GM23338 (cell line): ENCODE results near the gene HS1BP3.

Experiments
- CREB1 ChIP-seq: fragments of 250-450 bp; sonication (Bioruptor Pico); IDR thresholded peaks from 2 replicates; pipeline ENCODE4 v1.5.0; 2020; ENCODE audit warnings: low read depth, mild to moderate bottlenecking, moderate library complexity
- CTCF ChIP-seq, 2 experiments: fragments of 200-600 bp in 1 of 2; sonication (generic) in 1 of 2; conservative IDR thresholded peaks; 2 replicates each; pipeline versions ENCODE4 v1.5.1 to v1.6.1; 2016 to 2017; ENCODE audit warnings: antibody characterized with exemption in 2 of 2, low read depth in 2 of 2, mild to moderate bottlenecking in 2 of 2, moderate library complexity in 1 of 2
- ETS1 ChIP-seq: IDR thresholded peaks from 2 replicates; pipeline ENCODE4 v1.6.1; 2016; ENCODE audit warnings: antibody characterized with exemption
- EZH2 ChIP-seq: fragments of 200-600 bp; sonication (generic); IDR thresholded peaks from one replicate; pipeline ENCODE4 v1.8.0; 2017; ENCODE audit warnings: antibody characterized with exemption, mild to moderate bottlenecking, low read depth; ENCODE audit not compliant: unreplicated experiment
- EZH2phosphoT487 ChIP-seq: fragments of 200-600 bp; sonication (generic); IDR thresholded peaks from one replicate; pipeline ENCODE4 v1.8.1; 2018; ENCODE audit warnings: antibody characterized with exemption; ENCODE audit not compliant: unreplicated experiment
- JUNB ChIP-seq: IDR thresholded peaks from one replicate; pipeline ENCODE4 v1.6.1; 2016; ENCODE audit warnings: antibody characterized with exemption; ENCODE audit not compliant: unreplicated experiment
- NANOG ChIP-seq: IDR thresholded peaks from 2 replicates; pipeline ENCODE4 v1.6.1; 2016; ENCODE audit warnings: antibody characterized with exemption, borderline replicate concordance
- POLR2AphosphoS5 ChIP-seq: IDR thresholded peaks from 2 replicates; pipeline ENCODE4 v1.6.1; 2016; ENCODE audit warnings: antibody characterized with exemption, low read depth
- REST ChIP-seq: IDR thresholded peaks from one replicate; pipeline ENCODE4 v1.6.1; 2018; ENCODE audit warnings: antibody characterized with exemption; ENCODE audit not compliant: unreplicated experiment
- STAT1 ChIP-seq: IDR thresholded peaks from one replicate; pipeline ENCODE4 v1.6.1; 2016; ENCODE audit warnings: antibody characterized with exemption; ENCODE audit not compliant: unreplicated experiment
- ZNF114 ChIP-seq: fragments of 250-450 bp; sonication (Bioruptor Pico); IDR thresholded peaks from 2 replicates; pipeline ENCODE4 v1.5.0; 2020; ENCODE audit warnings: mild to moderate bottlenecking, moderate library complexity
- ZNF331 ChIP-seq: fragments of 250-450 bp; sonication (Bioruptor Pico); IDR thresholded peaks from 2 replicates; pipeline ENCODE4 v1.5.0; 2020; ENCODE audit warnings: low read depth, mild to moderate bottlenecking, moderate library complexity
- TF ChIP-seq, protein P1 (sequence below): fragments of 250-450 bp; sonication (Bioruptor Pico); IDR thresholded peaks from 2 replicates; pipeline ENCODE4 v1.5.0; 2020; ENCODE audit warnings: mild to moderate bottlenecking, moderate library complexity

DNA sequence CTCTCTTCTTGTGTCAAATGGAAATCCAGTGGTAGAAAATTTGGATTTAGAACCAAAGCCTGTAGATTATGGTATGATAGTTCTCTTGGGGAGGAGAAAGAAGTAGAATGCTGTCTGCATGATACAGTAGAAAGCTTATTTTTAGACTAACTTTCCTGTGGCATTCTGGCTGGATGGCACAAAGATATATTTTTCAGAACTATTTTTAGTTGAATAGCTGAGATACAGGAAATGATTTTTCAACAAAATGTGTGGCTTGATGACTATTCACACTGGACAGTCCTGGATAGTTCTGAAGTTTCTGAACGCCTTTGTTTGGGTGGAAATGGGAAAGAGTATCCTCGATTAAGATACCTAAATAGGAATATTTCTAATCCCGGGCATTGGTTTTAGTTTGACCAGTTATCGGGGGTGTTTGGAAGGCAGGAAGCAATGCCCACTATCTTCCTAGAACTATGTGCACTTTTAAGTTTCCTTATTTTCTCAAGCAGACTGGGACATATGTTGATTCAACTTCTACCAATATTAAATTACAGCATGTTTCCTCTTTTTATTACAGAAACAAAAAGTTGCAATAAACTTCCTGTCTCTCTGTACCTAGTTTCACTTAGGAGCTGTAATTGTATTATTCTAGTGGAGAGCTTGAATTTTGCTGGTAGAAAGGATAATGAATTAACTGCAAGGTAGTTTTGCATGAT is 48.2 kb upstream of the HS1BP3 start:
- TF ChIP-seq CTCF (conservative IDR thresholded peaks at IDR 0.05; ENCODE audit: low read depth in 2 of 2) (no peak), EZH2phosphoT487 (no peak), NANOG (no peak), POLR2AphosphoS5 (no peak), REST (no peak), EZH2 (no peak), ZNF114 (CRISPR knock-in tag) (no peak), JUNB (no peak), ETS1 (no peak), CREB1 (CRISPR knock-in tag) (no peak), ZNF331 (CRISPR knock-in tag) (no peak), STAT1 (no peak)
- TF ChIP-seq, protein P1, sequence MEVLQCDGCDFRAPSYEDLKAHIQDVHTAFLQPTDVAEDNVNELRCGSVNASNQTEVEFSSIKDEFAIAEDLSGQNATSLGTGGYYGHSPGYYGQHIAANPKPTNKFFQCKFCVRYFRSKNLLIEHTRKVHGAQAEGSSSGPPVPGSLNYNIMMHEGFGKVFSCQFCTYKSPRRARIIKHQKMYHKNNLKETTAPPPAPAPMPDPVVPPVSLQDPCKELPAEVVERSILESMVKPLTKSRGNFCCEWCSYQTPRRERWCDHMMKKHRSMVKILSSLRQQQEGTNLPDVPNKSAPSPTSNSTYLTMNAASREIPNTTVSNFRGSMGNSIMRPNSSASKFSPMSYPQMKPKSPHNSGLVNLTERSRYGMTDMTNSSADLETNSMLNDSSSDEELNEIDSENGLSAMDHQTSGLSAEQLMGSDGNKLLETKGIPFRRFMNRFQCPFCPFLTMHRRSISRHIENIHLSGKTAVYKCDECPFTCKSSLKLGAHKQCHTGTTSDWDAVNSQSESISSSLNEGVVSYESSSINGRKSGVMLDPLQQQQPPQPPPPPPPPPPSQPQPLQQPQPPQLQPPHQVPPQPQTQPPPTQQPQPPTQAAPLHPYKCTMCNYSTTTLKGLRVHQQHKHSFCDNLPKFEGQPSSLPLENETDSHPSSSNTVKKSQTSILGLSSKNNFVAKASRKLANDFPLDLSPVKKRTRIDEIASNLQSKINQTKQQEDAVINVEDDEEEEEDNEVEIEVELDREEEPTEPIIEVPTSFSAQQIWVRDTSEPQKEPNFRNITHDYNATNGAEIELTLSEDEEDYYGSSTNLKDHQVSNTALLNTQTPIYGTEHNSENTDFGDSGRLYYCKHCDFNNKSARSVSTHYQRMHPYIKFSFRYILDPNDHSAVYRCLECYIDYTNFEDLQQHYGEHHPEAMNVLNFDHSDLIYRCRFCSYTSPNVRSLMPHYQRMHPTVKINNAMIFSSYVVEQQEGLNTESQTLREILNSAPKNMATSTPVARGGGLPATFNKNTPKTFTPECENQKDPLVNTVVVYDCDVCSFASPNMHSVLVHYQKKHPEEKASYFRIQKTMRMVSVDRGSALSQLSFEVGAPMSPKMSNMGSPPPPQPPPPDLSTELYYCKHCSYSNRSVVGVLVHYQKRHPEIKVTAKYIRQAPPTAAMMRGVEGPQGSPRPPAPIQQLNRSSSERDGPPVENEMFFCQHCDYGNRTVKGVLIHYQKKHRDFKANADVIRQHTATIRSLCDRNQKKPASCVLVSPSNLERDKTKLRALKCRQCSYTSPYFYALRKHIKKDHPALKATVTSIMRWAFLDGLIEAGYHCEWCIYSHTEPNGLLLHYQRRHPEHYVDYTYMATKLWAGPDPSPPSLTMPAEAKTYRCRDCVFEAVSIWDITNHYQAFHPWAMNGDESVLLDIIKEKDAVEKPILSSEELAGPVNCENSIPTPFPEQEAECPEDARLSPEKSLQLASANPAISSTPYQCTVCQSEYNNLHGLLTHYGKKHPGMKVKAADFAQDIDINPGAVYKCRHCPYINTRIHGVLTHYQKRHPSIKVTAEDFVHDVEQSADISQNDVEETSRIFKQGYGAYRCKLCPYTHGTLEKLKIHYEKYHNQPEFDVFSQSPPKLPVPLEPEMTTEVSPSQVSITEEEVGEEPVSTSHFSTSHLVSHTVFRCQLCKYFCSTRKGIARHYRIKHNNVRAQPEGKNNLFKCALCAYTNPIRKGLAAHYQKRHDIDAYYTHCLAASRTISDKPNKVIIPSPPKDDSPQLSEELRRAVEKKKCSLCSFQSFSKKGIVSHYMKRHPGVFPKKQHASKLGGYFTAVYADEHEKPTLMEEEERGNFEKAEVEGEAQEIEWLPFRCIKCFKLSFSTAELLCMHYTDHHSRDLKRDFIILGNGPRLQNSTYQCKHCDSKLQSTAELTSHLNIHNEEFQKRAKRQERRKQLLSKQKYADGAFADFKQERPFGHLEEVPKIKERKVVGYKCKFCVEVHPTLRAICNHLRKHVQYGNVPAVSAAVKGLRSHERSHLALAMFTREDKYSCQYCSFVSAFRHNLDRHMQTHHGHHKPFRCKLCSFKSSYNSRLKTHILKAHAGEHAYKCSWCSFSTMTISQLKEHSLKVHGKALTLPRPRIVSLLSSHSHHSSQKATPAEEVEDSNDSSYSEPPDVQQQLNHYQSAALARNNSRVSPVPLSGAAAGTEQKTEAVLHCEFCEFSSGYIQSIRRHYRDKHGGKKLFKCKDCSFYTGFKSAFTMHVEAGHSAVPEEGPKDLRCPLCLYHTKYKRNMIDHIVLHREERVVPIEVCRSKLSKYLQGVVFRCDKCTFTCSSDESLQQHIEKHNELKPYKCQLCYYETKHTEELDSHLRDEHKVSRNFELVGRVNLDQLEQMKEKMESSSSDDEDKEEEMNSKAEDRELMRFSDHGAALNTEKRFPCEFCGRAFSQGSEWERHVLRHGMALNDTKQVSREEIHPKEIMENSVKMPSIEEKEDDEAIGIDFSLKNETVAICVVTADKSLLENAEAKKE (CRISPR knock-in tag): no peak
